NCI-H146 (cell line): Measurements from ENCODE around the gene NLRP4.
"Not testable (repeated sequence)": the region's sequence is repeated elsewhere in the genome, so short reads cannot be mapped to it uniquely, and the experiment has no call there.

ENCODE experiments used
- DNase-seq: peaks from one replicate; lab custom pipeline; 2025; lab: John Stamatoyannopoulos, UW

Gene NLRP4

GRCh38 chr19:55898911-55899310 lies 62.6 kb downstream of the NLRP4 start:
- no peak for DNase-seq

GRCh38 chr19:55901369-55902079 lies 65.2 kb downstream of the NLRP4 start:
- no peak for DNase-seq

DNA sequence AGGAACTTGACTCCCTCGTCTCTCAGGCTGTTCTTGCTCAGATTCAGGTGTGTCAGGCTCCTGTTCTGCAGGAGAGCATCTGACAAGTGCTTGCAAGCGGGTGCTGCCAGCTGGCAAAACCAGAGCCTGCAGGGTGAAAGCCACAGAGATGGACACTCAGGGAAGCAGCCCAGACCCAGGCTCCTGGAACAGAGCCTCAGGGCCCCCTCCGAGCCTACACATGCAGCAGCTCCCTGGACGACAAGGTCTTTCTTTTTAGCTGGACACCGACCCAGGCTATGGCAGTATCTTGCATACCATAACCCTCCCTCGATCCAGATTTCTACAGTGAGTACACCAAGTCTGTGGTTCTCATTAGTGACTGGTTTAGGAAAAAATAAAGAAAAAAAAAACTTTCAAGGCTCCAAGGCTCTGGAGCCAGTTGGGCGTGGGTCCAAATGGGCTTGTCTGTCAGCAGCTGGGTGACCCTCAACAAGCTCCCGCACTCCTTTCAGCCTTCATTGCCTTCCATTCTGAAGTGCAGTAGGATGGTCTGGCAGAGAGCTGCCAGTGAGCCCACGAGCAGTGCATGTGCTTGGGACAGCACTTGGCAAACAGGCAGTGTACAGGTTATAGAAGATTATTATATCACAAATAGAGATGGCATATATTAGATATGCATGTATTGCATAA lies 65.9 kb downstream of the NLRP4 start:
- DNase-seq, result no peak

DNA sequence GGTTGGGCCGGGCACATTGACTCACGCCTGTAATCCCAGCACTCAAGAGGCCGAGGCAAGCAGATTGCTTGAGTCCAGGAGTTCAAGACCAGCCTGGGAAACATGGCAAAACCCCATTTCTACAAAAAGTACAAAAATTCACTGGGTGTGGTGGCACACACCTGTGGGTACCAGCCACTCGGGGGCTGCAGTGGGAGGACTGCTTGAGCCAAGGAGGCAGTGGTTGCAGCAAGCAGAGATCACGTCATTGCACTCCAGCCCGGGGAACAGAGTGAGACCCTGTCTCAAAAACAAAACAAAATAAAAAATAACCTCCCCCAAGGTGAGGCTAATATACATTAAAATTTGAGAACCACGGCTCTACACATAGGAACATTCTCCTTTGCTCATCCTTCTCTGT lies 70.9 kb downstream of the NLRP4 start:
- DNase-seq, result no peak

DNA sequence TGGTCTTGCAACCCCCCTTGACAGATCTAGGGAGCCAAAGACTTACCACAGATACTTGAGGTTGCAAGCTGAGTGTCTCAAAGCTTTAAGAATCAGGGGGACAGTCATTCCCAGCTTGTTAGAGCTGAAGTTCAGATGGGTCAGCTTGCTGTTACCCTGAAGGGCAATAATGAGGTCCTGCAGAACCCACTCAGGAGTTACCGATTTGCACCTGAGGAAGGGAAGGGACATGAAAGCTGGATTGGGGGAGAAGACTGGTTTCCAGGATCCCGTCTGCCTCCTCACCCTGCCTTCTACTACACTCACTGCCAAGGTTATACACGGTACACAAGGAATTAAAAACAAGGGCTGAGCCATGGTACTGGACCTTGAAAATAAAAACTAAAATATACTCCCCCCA lies 71.4 kb downstream of the NLRP4 start:
- no peak for DNase-seq

DNA sequence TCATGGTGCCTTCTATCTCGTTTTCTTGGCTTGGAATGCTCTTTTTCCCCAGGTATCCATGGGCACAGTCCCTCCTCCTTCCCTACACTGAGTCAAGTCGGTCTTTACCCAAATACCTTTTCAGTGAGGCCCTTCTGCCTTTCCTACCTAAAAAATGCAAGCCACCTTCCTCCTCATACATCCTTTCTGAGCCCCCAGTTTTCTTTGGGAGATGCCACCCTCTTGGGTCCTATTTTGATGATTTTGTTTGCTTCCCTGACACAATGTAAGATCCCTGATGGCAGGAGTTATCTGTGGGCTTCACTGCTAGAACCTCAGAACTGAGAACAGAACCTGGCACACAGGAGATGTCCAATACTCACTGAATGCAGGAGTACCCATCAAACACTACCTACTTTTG lies 73.5 kb downstream of the NLRP4 start:
- DNase-seq, result no peak

- no peak for DNase-seq
Observed at GRCh38 chr19:55912916-55913315, 76.6 kb downstream of the NLRP4 start.

DNA sequence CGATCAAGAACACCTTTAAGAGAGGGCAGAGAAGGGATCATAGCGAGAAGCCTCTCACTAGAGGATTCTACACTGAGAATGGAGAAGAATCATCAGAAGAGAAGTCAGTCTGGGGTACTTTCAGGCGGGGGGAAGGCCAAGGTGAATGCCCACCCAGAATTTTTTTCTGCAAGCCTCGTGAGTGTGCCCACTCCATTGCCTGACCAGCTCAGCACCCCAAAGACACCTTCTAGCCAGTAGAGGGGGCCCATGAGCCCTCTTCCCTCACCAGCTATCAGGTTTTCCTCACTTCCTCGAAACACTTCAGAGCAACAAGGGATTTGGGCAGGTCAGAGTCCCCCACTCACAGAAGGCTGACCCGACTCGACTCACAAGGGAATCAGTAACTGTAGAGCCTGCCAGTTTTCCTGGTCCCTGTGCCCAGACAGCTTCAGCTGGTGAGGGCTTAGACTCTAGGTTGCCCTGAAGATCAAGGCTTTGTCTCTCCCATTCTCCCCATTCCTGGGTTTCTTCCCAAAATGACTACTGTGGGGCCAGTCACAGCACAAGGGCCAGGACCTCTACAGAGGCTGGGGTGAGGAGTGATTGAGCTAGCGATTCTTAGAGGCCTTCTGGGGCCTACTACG lies 77.4 kb downstream of the NLRP4 start:
- DNase-seq, result no peak

DNA sequence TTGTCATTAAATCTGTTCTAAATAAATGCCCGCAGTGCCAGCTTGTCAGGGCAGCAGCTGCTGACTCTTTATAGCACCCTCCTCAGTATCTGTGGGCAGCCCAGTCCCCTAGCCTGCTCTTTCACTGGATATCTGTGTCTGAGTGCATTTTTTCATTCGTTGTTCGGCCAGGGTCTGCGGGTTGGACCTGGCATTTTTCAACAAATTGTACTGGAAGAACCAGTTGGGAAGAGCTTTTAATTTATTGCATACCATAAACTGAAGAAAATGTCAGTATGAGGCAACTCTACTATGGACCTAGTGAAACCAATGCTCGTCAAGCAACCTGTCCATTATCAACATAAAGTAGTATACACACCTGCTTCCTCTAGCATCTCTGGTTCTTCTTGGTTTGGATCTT lies 87.2 kb downstream of the NLRP4 start:
- DNase-seq, result no peak

DNA sequence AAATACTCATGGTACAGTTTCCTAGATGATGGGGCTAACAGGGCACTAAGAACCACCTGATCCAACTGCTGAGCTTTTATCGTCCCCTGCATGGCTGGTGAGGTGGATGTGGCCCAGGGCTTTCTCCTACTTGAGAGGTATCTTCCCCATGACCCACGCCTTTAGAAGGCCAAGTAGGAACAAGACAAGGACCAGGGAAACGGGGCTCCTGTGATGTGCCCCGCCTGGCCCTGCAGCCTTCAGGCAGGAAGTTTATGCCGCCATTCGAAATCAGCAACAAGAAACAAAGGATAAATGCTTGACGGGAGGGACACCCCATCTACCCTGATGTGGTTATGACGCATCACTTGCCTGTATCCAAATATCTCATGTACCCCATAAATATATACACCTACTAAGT lies 91.7 kb downstream of the NLRP4 start:
- no peak for DNase-seq

- not testable (repeated sequence) for DNase-seq
Observed at GRCh38 chr19:55929258-55929657, 92.9 kb downstream of the NLRP4 start.

GRCh38 chr19:55930996-55931515 lies 94.7 kb downstream of the NLRP4 start:
- DNase-seq, result no peak
